CD4-positive, alpha-beta T cell treated with Interleukin-4 for 1 hour (primary cell): ENCODE results near the gene SUOX.
"Not testable (repeated sequence)": the region's sequence is repeated elsewhere in the genome, so short reads cannot be mapped to it uniquely, and the experiment has no call there.

Experiments
- DNase-seq, 2 donors: peaks; one replicate each; pipeline ENCODE4 v3.0.0-alpha.2; 2020 to 2022

Gene SUOX

GRCh38 chr12:55984861-55985260 lies 12.2 kb upstream of the SUOX start:
- DNase-seq: no peak

- DNase-seq: no peak
These were observed 11.7 kb upstream of the SUOX start for GRCh38 chr12:55985341-55985740.

GRCh38 chr12:55985976-55986375 lies 11.1 kb upstream of the SUOX start:
- DNase-seq: not testable (repeated sequence)

GRCh38 chr12:55991110-55991509 lies 6.0 kb upstream of the SUOX start:
- DNase-seq: no peak

GRCh38 chr12:55993230-55993853 lies 3.7 kb upstream of the SUOX start:
- no peak for DNase-seq

- DNase-seq: no peak
These were observed 1.7 kb upstream of the SUOX start for GRCh38 chr12:55995366-55995765.

- DNase-seq: peak; percentile 74 to 83
These were observed 818 bp upstream of the SUOX start for GRCh38 chr12:55996201-55996714.

GRCh38 chr12:55997535-55997859 lies 421 bp downstream of the SUOX start:
- no peak for DNase-seq

GRCh38 chr12:55999522-55999921 lies 2.4 kb downstream of the SUOX start:
- DNase-seq: not testable (repeated sequence)

GRCh38 chr12:55999999-56000540 lies 3.0 kb downstream of the SUOX start:
- DNase-seq: not testable (repeated sequence)

GRCh38 chr12:56001487-56002100 lies 4.5 kb downstream of the SUOX start:
- DNase-seq: no peak

GRCh38 chr12:56003376-56003775 lies 6.3 kb downstream of the SUOX start:
- not testable (repeated sequence) for DNase-seq

GRCh38 chr12:56004211-56004610 lies 7.1 kb downstream of the SUOX start:
- DNase-seq: no peak

- peak; percentile 48 to 72 for DNase-seq
These were observed 10.8 kb downstream of the SUOX start for GRCh38 chr12:56007564-56008559.

GRCh38 chr12:56010111-56010570 lies 13.1 kb downstream of the SUOX start:
- DNase-seq: no peak

- no peak for DNase-seq
These were observed 14.5 kb downstream of the SUOX start for GRCh38 chr12:56011509-56012090.

- no peak for DNase-seq
These were observed 16.4 kb downstream of the SUOX start for GRCh38 chr12:56013482-56013881.

GRCh38 chr12:56014205-56014604 lies 17.1 kb downstream of the SUOX start:
- no peak for DNase-seq

GRCh38 chr12:56017181-56017580 lies 20.1 kb downstream of the SUOX start:
- DNase-seq: no peak

GRCh38 chr12:56018356-56018755 lies 21.3 kb downstream of the SUOX start:
- DNase-seq: no peak

GRCh38 chr12:56020423-56021184 lies 23.5 kb downstream of the SUOX start, which contains the start of gene IKZF4:
Gene IKZF4 (plus strand): TSS chr12:56021043. CDS start chr12:56021494, 451 bp downstream.
- peak in 1 of 2 donors; percentile 21 for DNase-seq
